GM12878 (cell line): Measurements from ENCODE around the gene SPATA1.

ENCODE experiments used
- ATF7 ChIP-seq: fragments of 450-650 bp; IDR thresholded peaks from 2 replicates; pipeline ENCODE4 v1.6.1; 2016; ENCODE audit warnings: low read depth, mild to moderate bottlenecking
- DPF2 ChIP-seq: fragments of 450-650 bp; IDR thresholded peaks from 2 replicates; pipeline ENCODE4 v1.6.1; 2017; ENCODE audit warnings: mild to moderate bottlenecking
- EP300 ChIP-seq, 2 experiments: fragments of 150-350 bp in 1 of 2; IDR thresholded peaks; 2 replicates each; pipeline ENCODE4 v1.6.1; 2011 to 2012; ENCODE audit warnings: low read depth in 2 of 2, low read length in 2 of 2, borderline replicate concordance in 1 of 2, improper control_type of control experiment in 1 of 2, inconsistent platforms in 1 of 2; ENCODE audit not compliant: control insufficient read depth in 1 of 2
- MAX ChIP-seq: IDR thresholded peaks from 2 replicates; pipeline ENCODE4 v1.6.1; 2012; ENCODE audit warnings: low read depth, low read length, improper control_type of control experiment
- RAD51 ChIP-seq: fragments of 450-650 bp; IDR thresholded peaks from 2 replicates; pipeline ENCODE4 v1.6.1; 2016; ENCODE audit warnings: moderate library complexity, mild to moderate bottlenecking, inconsistent platforms
- ZZZ3 ChIP-seq: IDR thresholded peaks from 2 replicates; pipeline ENCODE4 v1.6.1; 2011; ENCODE audit warnings: low read depth; ENCODE audit not compliant: control insufficient read depth, insufficient read length
- TF ChIP-seq, protein P1 (sequence below): IDR thresholded peaks from 2 replicates; pipeline ENCODE4 v1.6.1; 2012; ENCODE audit warnings: mild to moderate bottlenecking, low read depth, low read length

GRCh38 chr1:84462118-84462517 lies 44.1 kb upstream of the SPATA1 start:
- TF ChIP-seq DPF2 (no peak), EP300 (IDR thresholded peaks at IDR 0.05; ENCODE audit: borderline replicate concordance in 1 of 2, control insufficient read depth in 1 of 2, low read depth in 2 of 2, low read length in 2 of 2) (no peak), ZZZ3 (no peak), ATF7 (no peak), MAX (no peak), RAD51 (no peak)
- TF ChIP-seq, protein P1, sequence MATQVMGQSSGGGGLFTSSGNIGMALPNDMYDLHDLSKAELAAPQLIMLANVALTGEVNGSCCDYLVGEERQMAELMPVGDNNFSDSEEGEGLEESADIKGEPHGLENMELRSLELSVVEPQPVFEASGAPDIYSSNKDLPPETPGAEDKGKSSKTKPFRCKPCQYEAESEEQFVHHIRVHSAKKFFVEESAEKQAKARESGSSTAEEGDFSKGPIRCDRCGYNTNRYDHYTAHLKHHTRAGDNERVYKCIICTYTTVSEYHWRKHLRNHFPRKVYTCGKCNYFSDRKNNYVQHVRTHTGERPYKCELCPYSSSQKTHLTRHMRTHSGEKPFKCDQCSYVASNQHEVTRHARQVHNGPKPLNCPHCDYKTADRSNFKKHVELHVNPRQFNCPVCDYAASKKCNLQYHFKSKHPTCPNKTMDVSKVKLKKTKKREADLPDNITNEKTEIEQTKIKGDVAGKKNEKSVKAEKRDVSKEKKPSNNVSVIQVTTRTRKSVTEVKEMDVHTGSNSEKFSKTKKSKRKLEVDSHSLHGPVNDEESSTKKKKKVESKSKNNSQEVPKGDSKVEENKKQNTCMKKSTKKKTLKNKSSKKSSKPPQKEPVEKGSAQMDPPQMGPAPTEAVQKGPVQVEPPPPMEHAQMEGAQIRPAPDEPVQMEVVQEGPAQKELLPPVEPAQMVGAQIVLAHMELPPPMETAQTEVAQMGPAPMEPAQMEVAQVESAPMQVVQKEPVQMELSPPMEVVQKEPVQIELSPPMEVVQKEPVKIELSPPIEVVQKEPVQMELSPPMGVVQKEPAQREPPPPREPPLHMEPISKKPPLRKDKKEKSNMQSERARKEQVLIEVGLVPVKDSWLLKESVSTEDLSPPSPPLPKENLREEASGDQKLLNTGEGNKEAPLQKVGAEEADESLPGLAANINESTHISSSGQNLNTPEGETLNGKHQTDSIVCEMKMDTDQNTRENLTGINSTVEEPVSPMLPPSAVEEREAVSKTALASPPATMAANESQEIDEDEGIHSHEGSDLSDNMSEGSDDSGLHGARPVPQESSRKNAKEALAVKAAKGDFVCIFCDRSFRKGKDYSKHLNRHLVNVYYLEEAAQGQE: no peak
